Measurements from ENCODE around the gene ACBD6. TPM values are rescaled to one million over a fixed set of nuclear protein-coding genes. Genes with fewer than 3 reads are reported as not detected.

The ACBD6 gene
- total RNA-seq, 1 experiment from 2014 or later, result 136 TPM

GRCh38 chr1:180309338-180309737, 193.0 kb downstream of the ACBD6 start:
- CTCF ChIA-PET, result interaction anchor here (1.5 to 1.7 kb wide), 2 partner anchors 55 to 122 kb away, joined by 4 read pairs; no protein-coding TSS in a partner anchor
- intact Hi-C loops (cut with micrococcal nuclease), result no loop called here
- POLR2A ChIA-PET, result interaction anchor here (0.7 to 2.1 kb wide), 6 partner anchors 11 to 709 kb away, joined by 3 to 7 read pairs (median 3); no protein-coding TSS in a partner anchor
- peak overlapping the region; percentile 76 for H3K27ac Mint-ChIP-seq (ENCODE audit: low read depth, unreplicated experiment)
- peaks cover 30% of the 10 kb centered on the region for H3K36me3 Mint-ChIP-seq (ENCODE audit: insufficient read depth, unreplicated experiment)
- BruUV-seq (replicated peaks), result no TSS peak
- H3K4me1 Mint-ChIP-seq (ENCODE audit: insufficient read depth, unreplicated experiment), result peaks cover 6% of the 10 kb centered on the region
- peak; percentile 53 for DNase-seq (ENCODE audit: unreplicated experiment)
- H3K4me3 Mint-ChIP-seq (ENCODE audit: unreplicated experiment), result no peak overlapping the region
- no peaks in the 10 kb centered on the region for H3K27me3 Mint-ChIP-seq (ENCODE audit: insufficient read depth, unreplicated experiment)
- peaks cover 8% of the 10 kb centered on the region for H3K9me3 Mint-ChIP-seq (ENCODE audit: unreplicated experiment)
- TF ChIP-seq CTCF (IDR thresholded peaks at IDR 0.05; ENCODE audit: unreplicated experiment), result no peak

- Mint-ChIP-seq H3K4me3 (ENCODE audit: unreplicated experiment) (no peak overlapping the region), H3K36me3 (ENCODE audit: insufficient read depth, unreplicated experiment) (peaks cover 12% of the 10 kb centered on the region), H3K27ac (ENCODE audit: low read depth, unreplicated experiment) (no peak overlapping the region), H3K27me3 (ENCODE audit: insufficient read depth, unreplicated experiment) (no peaks in the 10 kb centered on the region), H3K4me1 (ENCODE audit: insufficient read depth, unreplicated experiment) (peaks cover 11% of the 10 kb centered on the region), H3K9me3 (ENCODE audit: unreplicated experiment) (no peaks in the 10 kb centered on the region)
- peak; percentile 16 for DNase-seq (ENCODE audit: unreplicated experiment)
- BruUV-seq (replicated peaks), result no TSS peak
- intact Hi-C loops (cut with micrococcal nuclease), result no loop called here
- no peak for TF ChIP-seq CTCF (IDR thresholded peaks at IDR 0.05; ENCODE audit: unreplicated experiment)
- ChIA-PET CTCF (no interaction called here), POLR2A (interaction anchor here (0.9 to 1.0 kb wide), 2 partner anchors 14 to 40 kb away, joined by 3 read pairs; no protein-coding TSS in a partner anchor)
These were observed 201.1 kb downstream of the ACBD6 start for GRCh38 chr1:180301135-180301742.

- DNase-seq (ENCODE audit: unreplicated experiment), result no peak
- TF ChIP-seq CTCF (IDR thresholded peaks at IDR 0.05; ENCODE audit: unreplicated experiment), result no peak
- Mint-ChIP-seq H3K27ac (ENCODE audit: low read depth, unreplicated experiment) (no peak overlapping the region), H3K27me3 (ENCODE audit: insufficient read depth, unreplicated experiment) (no peaks in the 10 kb centered on the region), H3K36me3 (ENCODE audit: insufficient read depth, unreplicated experiment) (peaks cover 25% of the 10 kb centered on the region), H3K4me1 (ENCODE audit: insufficient read depth, unreplicated experiment) (peaks cover 11% of the 10 kb centered on the region), H3K9me3 (ENCODE audit: unreplicated experiment) (peaks cover 5% of the 10 kb centered on the region), H3K4me3 (ENCODE audit: unreplicated experiment) (no peak overlapping the region)
- intact Hi-C loops (cut with micrococcal nuclease), result no loop called here
- ChIA-PET POLR2A (no interaction called here), CTCF (interaction anchor here (0.8 kb wide), 1 partner anchor 20 kb away, joined by 5 read pairs; no protein-coding TSS in a partner anchor)
- BruUV-seq (replicated peaks), result no TSS peak
These were observed 202.7 kb downstream of the ACBD6 start for GRCh38 chr1:180299479-180300221.

- CTCF ChIA-PET, result no interaction called here
- H3K36me3 Mint-ChIP-seq (ENCODE audit: insufficient read depth, unreplicated experiment), result peaks cover 26% of the 10 kb centered on the region
- intact Hi-C loops (cut with micrococcal nuclease), result no loop called here
- no peak overlapping the region for H3K4me3 Mint-ChIP-seq (ENCODE audit: unreplicated experiment)
- no peak for DNase-seq (ENCODE audit: unreplicated experiment)
- H3K4me1 Mint-ChIP-seq (ENCODE audit: insufficient read depth, unreplicated experiment), result peaks cover 6% of the 10 kb centered on the region
- no peak overlapping the region for H3K27ac Mint-ChIP-seq (ENCODE audit: low read depth, unreplicated experiment)
- peaks cover 5% of the 10 kb centered on the region for H3K9me3 Mint-ChIP-seq (ENCODE audit: unreplicated experiment)
- H3K27me3 Mint-ChIP-seq (ENCODE audit: insufficient read depth, unreplicated experiment), result no peaks in the 10 kb centered on the region
- no TSS peak for BruUV-seq (replicated peaks)
- TF ChIP-seq CTCF (IDR thresholded peaks at IDR 0.05; ENCODE audit: unreplicated experiment), result no peak
- POLR2A ChIA-PET, result interaction anchor here (0.8 kb wide), 1 partner anchor 10 kb away, joined by 3 read pairs; no protein-coding TSS in a partner anchor
These were observed 206.4 kb downstream of the ACBD6 start for GRCh38 chr1:180295999-180296398.
